ENCODE results near the gene SYT2. TPM values are rescaled to one million over a fixed set of nuclear protein-coding genes. Genes with fewer than 3 reads are reported as not detected.

Gene SYT2
- total RNA-seq, 1 experiment from 2014 or later = not detected

DNA sequence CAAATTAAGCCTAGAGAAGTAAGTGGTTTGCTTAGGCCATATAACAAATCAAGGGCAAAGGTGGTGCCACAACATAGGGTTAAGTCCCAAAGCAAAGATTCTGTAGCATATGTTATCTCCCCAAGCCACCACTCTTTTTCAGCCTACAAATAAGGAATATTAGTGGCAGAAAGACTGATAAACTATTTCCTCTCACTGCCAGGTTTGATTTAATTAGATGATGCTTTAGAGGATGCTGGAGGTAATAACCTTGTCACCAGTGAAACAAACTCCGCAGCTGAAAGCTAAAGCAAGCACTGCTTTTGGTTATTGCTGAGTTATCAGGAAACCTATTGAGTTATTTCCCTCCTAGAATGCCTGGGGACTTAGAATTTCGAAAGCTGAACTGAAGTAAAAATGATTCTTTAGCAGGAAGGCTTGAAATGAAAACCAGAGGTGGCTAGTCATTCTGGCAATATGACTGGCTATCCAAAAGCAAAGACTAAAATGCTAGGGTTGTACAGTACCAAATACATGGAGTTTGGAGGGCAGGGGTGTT lies 145.2 kb downstream of the SYT2 start:
- no peak overlapping the region for H3K4me2 ChIP-seq (ENCODE audit: low read length)
- no peak overlapping the region for H3K9ac ChIP-seq (ENCODE audit: low read length)
- ChIA-PET CTCF (no interaction called here), RAD21 (ENCODE audit: low non-redundant PET in 1 of 2, low total read pairs in 2 of 2, uncharacterized antibody in 2 of 2, unreplicated experiment in 2 of 2) (no interaction called here), POLR2A (no interaction called here)
- H3K79me2 ChIP-seq (ENCODE audit: insufficient read depth, low read length) = no peaks in the 10 kb centered on the region
- BruUV-seq (replicated peaks) = no TSS peak
- H3K9me3 ChIP-seq (ENCODE audit: control insufficient read depth in 1 of 2, insufficient read depth in 1 of 2, low read depth in 1 of 2, low read length in 2 of 2) = no peaks in the 10 kb centered on the region
- H3K4me1 ChIP-seq (ENCODE audit: control insufficient read depth in 1 of 2, insufficient read depth in 2 of 2, low read length in 2 of 2) = peaks cover 6 to 23% of the 10 kb centered on the region in 2 experiments; a peak in 3 of 4 replicates
- no peak for ATAC-seq
- no peaks in the 10 kb centered on the region for H3K36me3 ChIP-seq (ENCODE audit: control insufficient read depth in 1 of 2, insufficient read depth in 2 of 2, low read length in 2 of 2)
- TF ChIP-seq POLR2AphosphoS5 (IDR thresholded peaks at IDR 0.05; ENCODE audit: low read depth, low read length) = no peak
- TF ChIP-seq EZH2 (IDR thresholded peaks at IDR 0.05) = no peak
- no peak for TF ChIP-seq JUND (IDR thresholded peaks at IDR 0.05)
- no peak for TF ChIP-seq ELF1 (IDR thresholded peaks at IDR 0.05; ENCODE audit: borderline replicate concordance, low read depth)
- TF ChIP-seq POLR2A (IDR thresholded peaks at IDR 0.05; ENCODE audit: borderline replicate concordance, extremely low read depth, insufficient read depth, insufficient read length) = no peak
- TF ChIP-seq, protein P1, sequence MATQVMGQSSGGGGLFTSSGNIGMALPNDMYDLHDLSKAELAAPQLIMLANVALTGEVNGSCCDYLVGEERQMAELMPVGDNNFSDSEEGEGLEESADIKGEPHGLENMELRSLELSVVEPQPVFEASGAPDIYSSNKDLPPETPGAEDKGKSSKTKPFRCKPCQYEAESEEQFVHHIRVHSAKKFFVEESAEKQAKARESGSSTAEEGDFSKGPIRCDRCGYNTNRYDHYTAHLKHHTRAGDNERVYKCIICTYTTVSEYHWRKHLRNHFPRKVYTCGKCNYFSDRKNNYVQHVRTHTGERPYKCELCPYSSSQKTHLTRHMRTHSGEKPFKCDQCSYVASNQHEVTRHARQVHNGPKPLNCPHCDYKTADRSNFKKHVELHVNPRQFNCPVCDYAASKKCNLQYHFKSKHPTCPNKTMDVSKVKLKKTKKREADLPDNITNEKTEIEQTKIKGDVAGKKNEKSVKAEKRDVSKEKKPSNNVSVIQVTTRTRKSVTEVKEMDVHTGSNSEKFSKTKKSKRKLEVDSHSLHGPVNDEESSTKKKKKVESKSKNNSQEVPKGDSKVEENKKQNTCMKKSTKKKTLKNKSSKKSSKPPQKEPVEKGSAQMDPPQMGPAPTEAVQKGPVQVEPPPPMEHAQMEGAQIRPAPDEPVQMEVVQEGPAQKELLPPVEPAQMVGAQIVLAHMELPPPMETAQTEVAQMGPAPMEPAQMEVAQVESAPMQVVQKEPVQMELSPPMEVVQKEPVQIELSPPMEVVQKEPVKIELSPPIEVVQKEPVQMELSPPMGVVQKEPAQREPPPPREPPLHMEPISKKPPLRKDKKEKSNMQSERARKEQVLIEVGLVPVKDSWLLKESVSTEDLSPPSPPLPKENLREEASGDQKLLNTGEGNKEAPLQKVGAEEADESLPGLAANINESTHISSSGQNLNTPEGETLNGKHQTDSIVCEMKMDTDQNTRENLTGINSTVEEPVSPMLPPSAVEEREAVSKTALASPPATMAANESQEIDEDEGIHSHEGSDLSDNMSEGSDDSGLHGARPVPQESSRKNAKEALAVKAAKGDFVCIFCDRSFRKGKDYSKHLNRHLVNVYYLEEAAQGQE (IDR thresholded peaks at IDR 0.05; ENCODE audit: low read depth) = no peak
- no peak for TF ChIP-seq SP1 (IDR thresholded peaks at IDR 0.05; ENCODE audit: low read depth)
- no peak for TF ChIP-seq SRF (IDR thresholded peaks at IDR 0.05; ENCODE audit: low read depth)
- no peak overlapping the region for H3K4me3 ChIP-seq (replicated peaks in 1 of 2; ENCODE audit: low read depth in 1 of 2, low read length in 2 of 2)
- H4K20me1 ChIP-seq (ENCODE audit: insufficient read depth) = no peaks in the 10 kb centered on the region
- no peak overlapping the region for H2AFZ ChIP-seq (ENCODE audit: low read depth, low read length, poor library complexity, severe bottlenecking)
- intact Hi-C loops (cut with micrococcal nuclease) = no loop called here
- no peak for DNase-seq (ENCODE audit: low read depth, low spot score)
- no peak overlapping the region for H3K27ac ChIP-seq (ENCODE audit: low read depth, low read length)
- H3K9me2 ChIP-seq (ENCODE audit: insufficient read depth) = no peaks in the 10 kb centered on the region
- no peaks in the 10 kb centered on the region for H3K27me3 ChIP-seq (ENCODE audit: insufficient read depth, low read length)
